HCT116 (cell line): Measurements from ENCODE around the gene VPS33A. TPM values are rescaled to one million over a fixed set of nuclear protein-coding genes. Genes with fewer than 3 reads are reported as not detected.
"Not testable (repeated sequence)": the region's sequence is repeated elsewhere in the genome, so short reads cannot be mapped to it uniquely, and the experiment has no call there.

Experiments used
- ATAC-seq: fragments of 200-7000 bp; cut with Tn5 transposase; 2 replicates; pipeline ENCODE4 v1.9.1; 2020; ENCODE audit warnings: mild to moderate bottlenecking, moderate library complexity
- BruUV-seq: library from RNA; stranded (reverse); fragments of 400-500 nt; replicated peaks from 2 replicates; lab custom pipeline; 2021; lab: Mats Ljungman, UMichigan
- CTCF ChIA-PET: fragments of 300-600 bp; sonication (Branson Sonifier 250); formaldehyde crosslinking; loops from one replicate; lab custom pipeline; 2021; ENCODE audit warnings: antibody characterized with exemption; lab: Charles Lee
- POLR2A ChIA-PET: fragments of 300-600, 350-600 bp; sonication (Branson Sonifier 250); formaldehyde crosslinking; loops from one replicate; lab custom pipeline; 2021; ENCODE audit warnings: antibody characterized with exemption; lab: Charles Lee
- RAD21 ChIA-PET, 2 experiments: fragments of 300-600 bp; sonication (Branson Sonifier 250); formaldehyde crosslinking; loops; one replicate each; lab custom pipeline; 2023; ENCODE audit warnings: low total read pairs in 2 of 2; ENCODE audit not compliant: uncharacterized antibody in 2 of 2, unreplicated experiment in 2 of 2, low non-redundant PET in 1 of 2; lab: Charles Lee
- DNase-seq: peaks from one replicate; pipeline ENCODE4 v3.0.0-alpha.2; 2010; ENCODE audit warnings: low read depth, low spot score
- H2AFZ ChIP-seq: fragments of 200-600 bp; shearing (Covaris generic), sonication (generic); 2 replicates; pipeline ENCODE4 v1.6.1; 2017; ENCODE audit warnings: low read depth, mixed run types, mixed read lengths, antibody characterized with exemption, low read length; ENCODE audit not compliant: poor library complexity, severe bottlenecking
- H3K27ac ChIP-seq: 2 replicates; pipeline ENCODE4 v1.5.1; 2012; ENCODE audit warnings: low read depth, low read length
- H3K27me3 ChIP-seq: fragments of 200-600 bp; sonication (generic); 2 replicates; pipeline ENCODE4 v1.6.1; 2016; ENCODE audit warnings: mixed run types, low read length, mixed read lengths; ENCODE audit not compliant: insufficient read depth
- H3K36me3 ChIP-seq, 2 experiments: fragments of 200-500 bp in 1 of 2; fragments of 200-600 bp in 1 of 2; sonication (Bioruptor generic) in 1 of 2; sonication (generic) in 1 of 2; 2 replicates each; pipeline versions ENCODE4 v1.5.1 to v1.6.1; 2014 to 2016; ENCODE audit warnings: low read length in 2 of 2, inconsistent platforms in 1 of 2, mixed read lengths in 1 of 2, mixed run types in 1 of 2; ENCODE audit not compliant: insufficient read depth in 2 of 2, control insufficient read depth in 1 of 2
- H3K4me1 ChIP-seq, 2 experiments: fragments of 200-600 bp in 1 of 2; sonication (generic) in 1 of 2; 2 replicates each; pipeline versions ENCODE4 v1.5.1 to v1.6.1; 2012 to 2017; ENCODE audit warnings: low read length in 2 of 2, inconsistent platforms in 1 of 2, mild to moderate bottlenecking in 1 of 2, mixed read lengths in 1 of 2, mixed run types in 1 of 2, moderate library complexity in 1 of 2; ENCODE audit not compliant: insufficient read depth in 2 of 2, control insufficient read depth in 1 of 2
- H3K4me2 ChIP-seq: fragments of 200-600 bp; sonication (generic); 2 replicates; pipeline ENCODE4 v1.6.1; 2017; ENCODE audit warnings: mixed run types, low read length, mixed read lengths
- H3K4me3 ChIP-seq, 2 experiments: fragments of 200-600 bp in 1 of 2; sonication (generic) in 1 of 2; replicated peaks in 1 of 2; 2 replicates each; pipeline ENCODE4 v1.5.1; 2011 to 2016; ENCODE audit warnings: low read length in 2 of 2, control low read depth in 1 of 2, low read depth in 1 of 2, mild to moderate bottlenecking in 1 of 2, mixed read lengths in 1 of 2, mixed run types in 1 of 2
- H3K79me2 ChIP-seq: fragments of 200-600 bp; sonication (generic); 2 replicates; pipeline ENCODE4 v1.6.1; 2017; ENCODE audit warnings: mild to moderate bottlenecking, mixed run types, low read length, moderate library complexity, mixed read lengths; ENCODE audit not compliant: insufficient read depth
- H3K9ac ChIP-seq: fragments of 200-600 bp; sonication (generic); 2 replicates; pipeline ENCODE4 v1.6.1; 2016; ENCODE audit warnings: low read length, mixed read lengths
- H3K9me2 ChIP-seq: fragments of 200-600 bp; sonication (generic), shearing (Covaris generic); 2 replicates; pipeline ENCODE4 v1.6.1; 2017; ENCODE audit warnings: mixed run types, mild to moderate bottlenecking, moderate library complexity; ENCODE audit not compliant: insufficient read depth
- H3K9me3 ChIP-seq, 2 experiments: fragments of 200-500 bp in 1 of 2; fragments of 200-600 bp in 1 of 2; sonication (Bioruptor generic) in 1 of 2; sonication (generic) in 1 of 2; 2 replicates each; pipeline ENCODE4 v1.6.1; 2014 to 2017; ENCODE audit warnings: low read length in 2 of 2, mixed read lengths in 2 of 2, inconsistent platforms in 1 of 2, low read depth in 1 of 2, mild to moderate bottlenecking in 1 of 2, mixed run types in 1 of 2, moderate library complexity in 1 of 2; ENCODE audit not compliant: control insufficient read depth in 1 of 2, insufficient read depth in 1 of 2
- H4K20me1 ChIP-seq: fragments of 200-600 bp; sonication (generic), shearing (Covaris generic); 2 replicates; pipeline ENCODE4 v1.6.1; 2017; ENCODE audit warnings: mixed run types, mild to moderate bottlenecking, moderate library complexity; ENCODE audit not compliant: insufficient read depth
- POLR2A ChIP-seq: IDR thresholded peaks from 2 replicates; pipeline ENCODE4 v1.7.0; 2011; ENCODE audit warnings: borderline replicate concordance; ENCODE audit not compliant: insufficient read depth, insufficient read length; ENCODE audit errors: extremely low read depth
- POLR2AphosphoS5 ChIP-seq: IDR thresholded peaks from 2 replicates; pipeline ENCODE4 v1.6.1; 2011; ENCODE audit warnings: mild to moderate bottlenecking, low read depth, low read length, moderate library complexity
- RAD21 ChIP-seq: IDR thresholded peaks from 2 replicates; pipeline ENCODE4 v1.6.1; 2012; ENCODE audit warnings: low read depth, mild to moderate bottlenecking
- REST ChIP-seq: IDR thresholded peaks from 2 replicates; pipeline ENCODE4 v1.6.1; 2012; ENCODE audit warnings: low read depth
- SIN3A ChIP-seq: IDR thresholded peaks from 2 replicates; pipeline ENCODE4 v1.6.1; 2012; ENCODE audit warnings: low read depth
- SP1 ChIP-seq: IDR thresholded peaks from 2 replicates; pipeline ENCODE4 v1.6.1; 2012; ENCODE audit warnings: low read depth
- SRF ChIP-seq: IDR thresholded peaks from 2 replicates; pipeline ENCODE4 v1.6.1; 2012; ENCODE audit warnings: low read depth
- YY1 ChIP-seq: IDR thresholded peaks from 2 replicates; pipeline ENCODE4 v1.6.1; 2011; ENCODE audit warnings: low read length, low read depth, moderate library complexity, mild to moderate bottlenecking; ENCODE audit not compliant: insufficient replicate concordance; ENCODE audit errors: extremely low read depth
- ZNF274 ChIP-seq: fragments of 200-500 bp; sonication (Bioruptor generic); IDR thresholded peaks from 2 replicates; pipeline ENCODE4 v1.6.1; 2014; ENCODE audit warnings: mild to moderate bottlenecking, low read depth, low read length, inconsistent platforms
- intact Hi-C: fragments of 100-400 bp; cut with micrococcal nuclease; formaldehyde crosslinking; loops from 2 replicates; pipeline ENCODE4 v1.10.0; 2022
- total RNA-seq: library from RNA; stranded (reverse); gene quantifications from one replicate; pipeline ENCODE4 v1.2.1, GENCODE V29; 2021; ENCODE audit not compliant: unreplicated experiment

Gene VPS33A
- total RNA-seq, 1 experiment from 2014 or later = 19.4 TPM

GRCh38 chr12:122258462-122258861 lies 7.8 kb downstream of the VPS33A start:
- POLR2A ChIA-PET, DNase-seq, H4K20me1 ChIP-seq, H3K4me1 ChIP-seq, H3K9me2 ChIP-seq, ATAC-seq, H3K4me3 ChIP-seq, H3K4me2 ChIP-seq, H3K36me3 ChIP-seq, H3K9ac ChIP-seq, CTCF ChIA-PET, H3K27ac ChIP-seq, H3K27me3 ChIP-seq, H2AFZ ChIP-seq, H3K9me3 ChIP-seq, BruUV-seq, RAD21 ChIA-PET, intact Hi-C loops, H3K79me2 ChIP-seq: not testable (repeated sequence)

GRCh38 chr12:122250536-122250935 lies 15.8 kb downstream of the VPS33A start:
- BruUV-seq = no TSS peak
- no peaks in the 10 kb centered on the region for H3K9me3 ChIP-seq
- no peaks in the 10 kb centered on the region for H4K20me1 ChIP-seq
- no peak overlapping the region for H3K4me3 ChIP-seq
- TF ChIP-seq SIN3A (no peak), SRF (no peak), POLR2A (no peak), REST (no peak), YY1 (no peak), ZNF274 (no peak), POLR2AphosphoS5 (no peak), RAD21 (no peak), SP1 (no peak)
- no peak overlapping the region for H2AFZ ChIP-seq
- no peaks in the 10 kb centered on the region; the same call in 1 of the 2 replicates for H3K79me2 ChIP-seq
- H3K36me3 ChIP-seq = no peaks in the 10 kb centered on the region; a peak in 1 of 4 replicates
- ChIA-PET RAD21 (no interaction called here), CTCF (no interaction called here), POLR2A (no interaction called here)
- no peaks in the 10 kb centered on the region for H3K4me1 ChIP-seq
- H3K27me3 ChIP-seq = no peaks in the 10 kb centered on the region
- no peak overlapping the region for H3K9ac ChIP-seq
- H3K27ac ChIP-seq = no peak overlapping the region
- no peak overlapping the region for H3K4me2 ChIP-seq
- H3K9me2 ChIP-seq = no peaks in the 10 kb centered on the region
- DNase-seq = no peak
- ATAC-seq = no peak
- intact Hi-C loops = no loop called here
